Neural progenitor cell (in vitro differentiated cells): Measurements from ENCODE around the gene BEND7. TPM values are rescaled to one million over a fixed set of nuclear protein-coding genes. Genes with fewer than 3 reads are reported as not detected.

Experiments used
- DNase-seq: peaks from one replicate; pipeline ENCODE4 v3.0.0-alpha.2; 2016; ENCODE audit warnings: low spot score
- H2AFZ ChIP-seq: fragments of 200-600 bp; sonication (generic); replicated peaks from 2 replicates; pipeline ENCODE4 v1.6.1; 2016; ENCODE audit warnings: antibody characterized with exemption
- H3F3A ChIP-seq: fragments of 200-600 bp; sonication (generic); 2 replicates; pipeline ENCODE4 v1.6.1; 2016; ENCODE audit warnings: antibody characterized with exemption, low read depth
- H3K27ac ChIP-seq: fragments of 200-600 bp; sonication (generic); 2 replicates; pipeline ENCODE4 v1.5.1; 2016; ENCODE audit warnings: mild to moderate bottlenecking
- H3K27me3 ChIP-seq: fragments of 200-600 bp; sonication (generic); 2 replicates; pipeline ENCODE4 v1.6.1; 2016; ENCODE audit warnings: mild to moderate bottlenecking, moderate library complexity
- H3K36me3 ChIP-seq: fragments of 200-600 bp; sonication (generic); 2 replicates; pipeline ENCODE4 v1.5.1; 2016
- H3K4me1 ChIP-seq: fragments of 200-600 bp; sonication (generic); 2 replicates; pipeline ENCODE4 v1.6.1; 2016; ENCODE audit warnings: mixed run types
- H3K4me2 ChIP-seq: fragments of 200-600 bp; sonication (generic); 2 replicates; pipeline ENCODE4 v1.6.1; 2016
- H3K4me3 ChIP-seq: fragments of 200-600 bp; sonication (generic); 2 replicates; pipeline ENCODE4 v1.5.1; 2016
- H3K79me2 ChIP-seq: fragments of 200-600 bp; sonication (generic); 2 replicates; pipeline ENCODE4 v1.6.1; 2016; ENCODE audit warnings: low read depth
- H3K9ac ChIP-seq: fragments of 200-600 bp; sonication (generic); 2 replicates; pipeline ENCODE4 v1.6.1; 2016
- H3K9me3 ChIP-seq: fragments of 200-600 bp; sonication (generic); 2 replicates; pipeline ENCODE4 v1.5.1; 2016; ENCODE audit warnings: low read depth
- H4K20me1 ChIP-seq: fragments of 200-600 bp; sonication (generic); 2 replicates; pipeline ENCODE4 v1.6.1; 2016; ENCODE audit warnings: low read depth
- H3K27ac Mint-ChIP-seq: 3 replicates; pipeline ENCODE4 v1.8.0; 2021; ENCODE audit warnings: mixed read lengths
- H3K27me3 Mint-ChIP-seq: 2 replicates; pipeline ENCODE4 v1.8.0; 2022; ENCODE audit warnings: low read depth, mild to moderate bottlenecking, inconsistent platforms, moderate library complexity, mixed read lengths; ENCODE audit not compliant: insufficient read depth
- H3K36me3 Mint-ChIP-seq: 3 replicates; pipeline ENCODE4 v1.8.0; 2021; ENCODE audit warnings: mixed read lengths
- H3K4me1 Mint-ChIP-seq: 3 replicates; pipeline ENCODE4 v1.8.0; 2021; ENCODE audit warnings: mixed read lengths
- H3K4me3 Mint-ChIP-seq: 3 replicates; pipeline ENCODE4 v1.8.0; 2021; ENCODE audit warnings: mild to moderate bottlenecking, moderate library complexity, mixed read lengths
- H3K9me3 Mint-ChIP-seq: 3 replicates; pipeline ENCODE4 v1.8.0; 2020; ENCODE audit warnings: mixed read lengths
- CTCF ChIP-seq: fragments of 200-600 bp; sonication (generic); IDR thresholded peaks from 2 replicates; pipeline ENCODE4 v1.5.1; 2017; ENCODE audit warnings: antibody characterized with exemption, mild to moderate bottlenecking
- EZH2 ChIP-seq: fragments of 200-600 bp; sonication (generic); IDR thresholded peaks from 2 replicates; pipeline ENCODE4 v1.6.1; 2017; ENCODE audit warnings: antibody characterized with exemption, mild to moderate bottlenecking, moderate library complexity
- EZH2phosphoT487 ChIP-seq: fragments of 200-600 bp; sonication (generic); IDR thresholded peaks from 2 replicates; pipeline ENCODE4 v1.6.1; 2017; ENCODE audit warnings: antibody characterized with exemption
- total RNA-seq: library from RNA; depleted of rRNA; stranded (reverse); fragments of >200 nt; gene quantifications from 2 replicates; pipeline ENCODE4 v1.2.3, GENCODE V29; 2015; ENCODE audit warnings: low replicate concordance

Gene BEND7
- total RNA-seq, 1 donor from 2014 or later = 7.5 TPM

- H3K9ac ChIP-seq = no peak overlapping the region
- no peaks in the 10 kb centered on the region for H3K4me1 ChIP-seq
- no peaks in the 10 kb centered on the region for H3K4me1 Mint-ChIP-seq
- no peaks in the 10 kb centered on the region for H4K20me1 ChIP-seq
- no peak overlapping the region for H3K4me3 ChIP-seq
- H3K27ac ChIP-seq = no peak overlapping the region
- no peak for DNase-seq
- no peaks in the 10 kb centered on the region for H3F3A ChIP-seq
- H3K27ac Mint-ChIP-seq = no peak overlapping the region
- TF ChIP-seq CTCF = no peak
- no peak for TF ChIP-seq EZH2
- no peak for TF ChIP-seq EZH2phosphoT487
- no peaks in the 10 kb centered on the region for H3K36me3 ChIP-seq
- H3K79me2 ChIP-seq = no peaks in the 10 kb centered on the region
- no peaks in the 10 kb centered on the region for H3K27me3 ChIP-seq
- no peak overlapping the region for H3K4me3 Mint-ChIP-seq
- H3K36me3 Mint-ChIP-seq = no peaks in the 10 kb centered on the region
- peaks cover 6% of the 10 kb centered on the region for H3K27me3 Mint-ChIP-seq
- no peak overlapping the region for H3K4me2 ChIP-seq
- peaks cover 9% of the 10 kb centered on the region for H3K9me3 Mint-ChIP-seq
- H2AFZ ChIP-seq = no peak overlapping the region
- H3K9me3 ChIP-seq = no peaks in the 10 kb centered on the region
Observed at GRCh38 chr10:13417459-13418126, 111.2 kb downstream of the BEND7 start.

- no peak overlapping the region for H3K4me2 ChIP-seq
- H3K27ac Mint-ChIP-seq = no peak overlapping the region
- H3K4me1 Mint-ChIP-seq = no peaks in the 10 kb centered on the region
- H3K9me3 ChIP-seq = no peaks in the 10 kb centered on the region
- no peaks in the 10 kb centered on the region for H3K27me3 ChIP-seq
- no peaks in the 10 kb centered on the region for H3K4me1 ChIP-seq
- H3K4me3 Mint-ChIP-seq = no peak overlapping the region
- no peak overlapping the region for H3K4me3 ChIP-seq
- no peaks in the 10 kb centered on the region for H3F3A ChIP-seq
- peaks cover 9% of the 10 kb centered on the region for H3K9me3 Mint-ChIP-seq
- TF ChIP-seq EZH2 (no peak), CTCF (no peak), EZH2phosphoT487 (no peak)
- H3K36me3 ChIP-seq = no peaks in the 10 kb centered on the region
- H3K27ac ChIP-seq = no peak overlapping the region
- DNase-seq = no peak
- H2AFZ ChIP-seq = no peak overlapping the region
- H4K20me1 ChIP-seq = no peaks in the 10 kb centered on the region
- H3K79me2 ChIP-seq = no peaks in the 10 kb centered on the region
- H3K27me3 Mint-ChIP-seq = peaks cover 6% of the 10 kb centered on the region
- no peaks in the 10 kb centered on the region for H3K36me3 Mint-ChIP-seq
- no peak overlapping the region for H3K9ac ChIP-seq
Observed at GRCh38 chr10:13416760-13417159, 112.1 kb downstream of the BEND7 start.

GRCh38 chr10:13414855-13415254 lies 114.0 kb downstream of the BEND7 start:
- H3K79me2 ChIP-seq = no peaks in the 10 kb centered on the region
- Mint-ChIP-seq H3K27ac (no peak overlapping the region), H3K36me3 (no peaks in the 10 kb centered on the region), H3K27me3 (peaks cover 8% of the 10 kb centered on the region), H3K4me3 (no peak overlapping the region), H3K9me3 (peaks cover 9% of the 10 kb centered on the region), H3K4me1 (no peaks in the 10 kb centered on the region)
- H3K36me3 ChIP-seq = no peaks in the 10 kb centered on the region
- H3K9ac ChIP-seq = no peak overlapping the region
- H3K27ac ChIP-seq = no peak overlapping the region
- H4K20me1 ChIP-seq = no peaks in the 10 kb centered on the region
- no peak overlapping the region for H3K4me3 ChIP-seq
- no peaks in the 10 kb centered on the region for H3K27me3 ChIP-seq
- no peak overlapping the region for H3K4me2 ChIP-seq
- no peak overlapping the region for H2AFZ ChIP-seq
- no peaks in the 10 kb centered on the region for H3F3A ChIP-seq
- H3K9me3 ChIP-seq = no peaks in the 10 kb centered on the region
- DNase-seq = peak; percentile 58
- TF ChIP-seq CTCF (peak; percentile 56), EZH2phosphoT487 (no peak)
- no peaks in the 10 kb centered on the region for H3K4me1 ChIP-seq
